ENCODE results near the gene H1-8.

H1-8 gene

GRCh38 chr3:129576514-129577352 lies 33.8 kb downstream of the H1-8 start:
- DNase-seq, result peak; percentile 85

- DNase-seq, result peak; percentile 47
These were observed 34.4 kb downstream of the H1-8 start for GRCh38 chr3:129577366-129577765.

- DNase-seq, result no peak
These were observed 35.2 kb downstream of the H1-8 start for GRCh38 chr3:129577925-129578786.

GRCh38 chr3:129579991-129580390 lies 37.0 kb downstream of the H1-8 start:
- DNase-seq, result no peak

GRCh38 chr3:129581623-129582022 lies 38.6 kb downstream of the H1-8 start:
- DNase-seq, result no peak

- no peak for DNase-seq
These were observed 39.8 kb downstream of the H1-8 start for GRCh38 chr3:129582799-129583198.

GRCh38 chr3:129583289-129583688 lies 40.3 kb downstream of the H1-8 start:
- no peak for DNase-seq

- no peak for DNase-seq
These were observed 41.7 kb downstream of the H1-8 start for GRCh38 chr3:129584631-129585030.

- no peak for DNase-seq
These were observed 43.1 kb downstream of the H1-8 start for GRCh38 chr3:129585949-129586657.

- no peak for DNase-seq
These were observed 43.9 kb downstream of the H1-8 start for GRCh38 chr3:129586746-129587430.

- no peak for DNase-seq
These were observed 44.7 kb downstream of the H1-8 start for GRCh38 chr3:129587566-129588210.

- no peak for DNase-seq
These were observed 47.2 kb downstream of the H1-8 start for GRCh38 chr3:129590215-129590614.

GRCh38 chr3:129591932-129592331 lies 49.0 kb downstream of the H1-8 start:
- DNase-seq, result no peak

GRCh38 chr3:129592381-129593131 lies 49.6 kb downstream of the H1-8 start:
- DNase-seq, result no peak

- no peak for DNase-seq
These were observed 50.2 kb downstream of the H1-8 start for GRCh38 chr3:129593230-129593594.

GRCh38 chr3:129593595-129594339 lies 50.8 kb downstream of the H1-8 start:
- peak; percentile 97 for DNase-seq

GRCh38 chr3:129594409-129594808 lies 51.4 kb downstream of the H1-8 start:
- no peak for DNase-seq

GRCh38 chr3:129594907-129595390 lies 52.0 kb downstream of the H1-8 start:
- no peak for DNase-seq

- no peak for DNase-seq
These were observed 52.7 kb downstream of the H1-8 start for GRCh38 chr3:129595544-129596193.
